ENCODE measurements around the gene RPN2. TPM values are rescaled to one million over a fixed set of nuclear protein-coding genes. Genes with fewer than 3 reads are reported as not detected.
A peak's percentile ranks its signal among the peaks of the same experiment; 100 is the strongest.

The RPN2 gene
- total RNA-seq, 4 donors from 2014 or later: 95.2 to 116 (median 109) TPM

GRCh38 chr20:37185686-37186085 is 6.6 kb downstream of the RPN2 start:
- TF ChIP-seq POLR2A (IDR thresholded peaks at IDR 0.05) (no peak), CTCF (IDR thresholded peaks at IDR 0.05) (no peak)
- H3K27me3 ChIP-seq: no peaks in the 10 kb centered on the region
- peaks cover 0 to 10% (median 2%) of the 10 kb centered on the region in 4 donors for H3K4me1 ChIP-seq
- no peak for DNase-seq
- H3K9me3 ChIP-seq: no peaks in the 10 kb centered on the region
- no peak overlapping the region for H3K27ac ChIP-seq
- peaks cover 0 to 60% (median 0%) of the 10 kb centered on the region in 3 donors for H3K36me3 ChIP-seq
- H3K4me3 ChIP-seq: no peak overlapping the region

- peaks cover 0 to 18% (median 2%) of the 10 kb centered on the region in 4 donors for H3K4me1 ChIP-seq
- H3K9me3 ChIP-seq: no peaks in the 10 kb centered on the region
- H3K27me3 ChIP-seq: no peaks in the 10 kb centered on the region
- H3K27ac ChIP-seq: no peak overlapping the region
- DNase-seq: no peak
- H3K4me3 ChIP-seq: no peak overlapping the region
- H3K36me3 ChIP-seq: peaks cover 0 to 53% (median 0%) of the 10 kb centered on the region in 3 donors
- no peak for TF ChIP-seq POLR2A (IDR thresholded peaks at IDR 0.05)
Measured at GRCh38 chr20:37188787-37189186, 9.7 kb downstream of the RPN2 start.

- H3K36me3 ChIP-seq: peaks cover 0 to 47% (median 0%) of the 10 kb centered on the region in 3 donors
Measured at GRCh38 chr20:37189416-37190016, 10.4 kb downstream of the RPN2 start.

GRCh38 chr20:37190354-37191112 is 11.4 kb downstream of the RPN2 start:
- Histone ChIP-seq H3K36me3 (peaks cover 0 to 37% (median 0%) of the 10 kb centered on the region in 3 donors), H3K27me3 (no peaks in the 10 kb centered on the region), H3K4me3 (no peak overlapping the region), H3K9me3 (no peaks in the 10 kb centered on the region), H3K4me1 (peaks cover 0 to 18% (median 2%) of the 10 kb centered on the region in 4 donors), H3K27ac (no peak overlapping the region)
- no peak for DNase-seq
- no peak for TF ChIP-seq CTCF (IDR thresholded peaks at IDR 0.05)
- no peak for TF ChIP-seq POLR2A (IDR thresholded peaks at IDR 0.05)

More at GRCh38 chr20:37189416-37190016, 10.4 kb downstream of the RPN2 start:
- Histone ChIP-seq H3K27ac (no peak overlapping the region), H3K4me1 (peaks cover 0 to 18% (median 2%) of the 10 kb centered on the region in 4 donors), H3K27me3 (no peaks in the 10 kb centered on the region), H3K4me3 (no peak overlapping the region), H3K9me3 (no peaks in the 10 kb centered on the region)
- TF ChIP-seq POLR2A (IDR thresholded peaks at IDR 0.05) (no peak), CTCF (IDR thresholded peaks at IDR 0.05) (no peak)
- no peak for DNase-seq

- no peaks in the 10 kb centered on the region for H3K27me3 ChIP-seq
- peak; percentile 68 to 92 (median 83) for DNase-seq
- no peak overlapping the region for H3K27ac ChIP-seq
- H3K4me3 ChIP-seq: no peak overlapping the region
- no peaks in the 10 kb centered on the region for H3K9me3 ChIP-seq
- TF ChIP-seq POLR2A (IDR thresholded peaks at IDR 0.05) (no peak), CTCF (IDR thresholded peaks at IDR 0.05) (peak; percentile 76 to 91 (median 86))
- H3K36me3 ChIP-seq: peaks cover 0 to 23% (median 0%) of the 10 kb centered on the region in 3 donors
- H3K4me1 ChIP-seq: peaks cover 0 to 18% (median 2%) of the 10 kb centered on the region in 4 donors
Measured at GRCh38 chr20:37192137-37192854, 13.2 kb downstream of the RPN2 start.

Data from Peyer's patch (tissue), 4 donors.